ENCODE measurements around the gene FSCN2.

DNA sequence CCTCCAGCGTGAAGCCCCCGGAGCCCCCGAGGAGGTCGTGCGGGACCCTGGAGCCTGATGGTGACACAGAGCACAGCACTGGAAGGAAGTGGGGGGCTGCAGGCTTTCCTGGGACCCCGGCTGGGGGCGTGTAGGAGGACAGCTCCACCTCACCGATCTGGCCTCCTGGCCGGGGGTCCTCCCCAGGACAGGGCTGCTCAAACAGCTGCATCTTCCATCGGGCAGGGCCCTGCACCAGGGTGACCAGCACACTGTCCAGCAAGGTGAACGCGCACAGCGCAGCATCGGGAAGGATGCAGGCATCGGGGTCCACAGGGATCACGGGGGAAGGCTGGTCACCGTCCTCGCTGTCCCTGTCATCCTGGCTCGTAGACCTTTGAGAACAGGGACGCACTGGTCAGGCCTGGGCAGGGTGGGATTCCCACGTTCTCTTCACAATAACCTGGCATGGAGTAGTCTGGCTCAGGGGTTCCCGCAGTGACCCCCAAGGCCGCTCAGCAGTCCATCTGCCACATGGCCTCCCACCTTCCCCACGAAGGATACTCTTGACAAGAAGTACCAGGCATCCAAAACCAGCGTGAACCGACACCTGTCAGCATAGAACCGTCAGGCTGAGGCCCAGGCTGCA is 22.8 kb downstream of the FSCN2 start:
- TF ChIP-seq, protein P1, sequence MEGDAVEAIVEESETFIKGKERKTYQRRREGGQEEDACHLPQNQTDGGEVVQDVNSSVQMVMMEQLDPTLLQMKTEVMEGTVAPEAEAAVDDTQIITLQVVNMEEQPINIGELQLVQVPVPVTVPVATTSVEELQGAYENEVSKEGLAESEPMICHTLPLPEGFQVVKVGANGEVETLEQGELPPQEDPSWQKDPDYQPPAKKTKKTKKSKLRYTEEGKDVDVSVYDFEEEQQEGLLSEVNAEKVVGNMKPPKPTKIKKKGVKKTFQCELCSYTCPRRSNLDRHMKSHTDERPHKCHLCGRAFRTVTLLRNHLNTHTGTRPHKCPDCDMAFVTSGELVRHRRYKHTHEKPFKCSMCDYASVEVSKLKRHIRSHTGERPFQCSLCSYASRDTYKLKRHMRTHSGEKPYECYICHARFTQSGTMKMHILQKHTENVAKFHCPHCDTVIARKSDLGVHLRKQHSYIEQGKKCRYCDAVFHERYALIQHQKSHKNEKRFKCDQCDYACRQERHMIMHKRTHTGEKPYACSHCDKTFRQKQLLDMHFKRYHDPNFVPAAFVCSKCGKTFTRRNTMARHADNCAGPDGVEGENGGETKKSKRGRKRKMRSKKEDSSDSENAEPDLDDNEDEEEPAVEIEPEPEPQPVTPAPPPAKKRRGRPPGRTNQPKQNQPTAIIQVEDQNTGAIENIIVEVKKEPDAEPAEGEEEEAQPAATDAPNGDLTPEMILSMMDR (conservative IDR thresholded peaks at IDR 0.05; ENCODE audit: low read depth, low read length): no peak
- no peak for TF ChIP-seq RAD21 (IDR thresholded peaks at IDR 0.05; ENCODE audit: low read length)
- no peak for TF ChIP-seq RCOR1 (IDR thresholded peaks at IDR 0.05; ENCODE audit: insufficient replicate concordance, low read length)
- no peak for TF ChIP-seq RFX5 (IDR thresholded peaks at IDR 0.05; ENCODE audit: low read depth, low read length)
- no peak for TF ChIP-seq BHLHE40 (IDR thresholded peaks at IDR 0.05; ENCODE audit: low read depth, low read length)
- TF ChIP-seq POLR2A (IDR thresholded peaks at IDR 0.05; ENCODE audit: low read depth, low read length): no peak
- TF ChIP-seq MAFK (IDR thresholded peaks at IDR 0.05; ENCODE audit: low read depth, low read length): no peak
- no peak for TF ChIP-seq MAZ (IDR thresholded peaks at IDR 0.05; ENCODE audit: borderline replicate concordance, low read depth, low read length)
- TF ChIP-seq FOS (IDR thresholded peaks at IDR 0.05; ENCODE audit: low read depth, low read length): no peak
- TF ChIP-seq, protein P2, sequence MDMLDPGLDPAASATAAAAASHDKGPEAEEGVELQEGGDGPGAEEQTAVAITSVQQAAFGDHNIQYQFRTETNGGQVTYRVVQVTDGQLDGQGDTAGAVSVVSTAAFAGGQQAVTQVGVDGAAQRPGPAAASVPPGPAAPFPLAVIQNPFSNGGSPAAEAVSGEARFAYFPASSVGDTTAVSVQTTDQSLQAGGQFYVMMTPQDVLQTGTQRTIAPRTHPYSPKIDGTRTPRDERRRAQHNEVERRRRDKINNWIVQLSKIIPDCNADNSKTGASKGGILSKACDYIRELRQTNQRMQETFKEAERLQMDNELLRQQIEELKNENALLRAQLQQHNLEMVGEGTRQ (IDR thresholded peaks at IDR 0.05; ENCODE audit: low read depth, low read length): no peak
- no peak for TF ChIP-seq MXI1 (IDR thresholded peaks at IDR 0.05; ENCODE audit: borderline replicate concordance, low read depth, low read length)

Measured in IMR-90 (cell line).